Forelimb muscle (tissue), 1 donor: ENCODE data around the gene ARHGAP26. TPM values are rescaled to one million over a fixed set of nuclear protein-coding genes. Genes with fewer than 3 reads are reported as not detected.
"Not testable (repeated sequence)": the region's sequence is repeated elsewhere in the genome, so short reads cannot be mapped to it uniquely, and the experiment has no call there.

Experiments
- DNase-seq: peaks from one replicate; pipeline ENCODE4 v3.0.0-alpha.2; 2013; ENCODE audit warnings: low read depth
- polyA plus RNA-seq: library from polyadenylated mRNA; unstranded; fragments of 120-200 nt; gene quantifications from one replicate; pipeline ENCODE4 v1.2.1, GENCODE V29; 2013; ENCODE audit not compliant: insufficient read length

Gene ARHGAP26
- polyA plus RNA-seq, 1 donor = 11.9 TPM

DNA sequence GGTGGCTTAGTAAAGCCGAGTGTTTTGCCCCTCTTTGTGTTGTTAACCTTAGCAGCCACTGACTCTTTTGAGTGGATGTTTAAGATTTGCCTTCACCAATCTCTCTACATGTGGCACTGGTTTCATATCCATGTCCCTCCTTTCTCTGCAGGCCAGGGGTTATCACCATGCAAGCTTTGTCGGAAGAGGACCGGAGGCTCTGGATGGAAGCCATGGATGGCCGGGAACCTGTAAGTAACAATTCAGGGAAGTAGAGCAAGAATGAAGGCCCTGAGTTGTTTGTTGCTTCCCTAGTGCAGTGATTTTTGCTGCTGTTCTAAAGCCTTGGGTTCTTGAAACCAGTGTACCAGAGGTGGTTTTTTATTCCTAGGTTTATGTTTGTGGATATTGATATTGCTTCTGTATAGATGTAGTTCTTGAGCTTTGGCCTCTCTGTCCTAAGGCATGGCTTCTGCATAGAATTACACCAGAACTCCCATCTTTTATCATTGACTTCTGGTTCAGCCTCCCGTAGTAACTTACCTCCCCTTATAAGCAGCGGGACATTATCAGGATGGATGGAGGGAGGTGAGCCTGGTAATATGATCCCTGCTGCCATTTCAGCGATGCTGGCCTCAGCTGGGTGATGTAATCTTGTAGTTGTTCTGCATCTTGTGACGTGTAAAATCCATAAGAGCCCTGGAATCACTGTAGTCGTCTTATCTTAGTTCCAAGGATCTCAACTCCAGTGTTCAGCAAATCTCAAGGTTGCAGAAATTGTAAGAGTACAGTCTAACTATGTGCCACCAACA is 161.9 kb downstream of the ARHGAP26 start:
- DNase-seq = no peak

DNA sequence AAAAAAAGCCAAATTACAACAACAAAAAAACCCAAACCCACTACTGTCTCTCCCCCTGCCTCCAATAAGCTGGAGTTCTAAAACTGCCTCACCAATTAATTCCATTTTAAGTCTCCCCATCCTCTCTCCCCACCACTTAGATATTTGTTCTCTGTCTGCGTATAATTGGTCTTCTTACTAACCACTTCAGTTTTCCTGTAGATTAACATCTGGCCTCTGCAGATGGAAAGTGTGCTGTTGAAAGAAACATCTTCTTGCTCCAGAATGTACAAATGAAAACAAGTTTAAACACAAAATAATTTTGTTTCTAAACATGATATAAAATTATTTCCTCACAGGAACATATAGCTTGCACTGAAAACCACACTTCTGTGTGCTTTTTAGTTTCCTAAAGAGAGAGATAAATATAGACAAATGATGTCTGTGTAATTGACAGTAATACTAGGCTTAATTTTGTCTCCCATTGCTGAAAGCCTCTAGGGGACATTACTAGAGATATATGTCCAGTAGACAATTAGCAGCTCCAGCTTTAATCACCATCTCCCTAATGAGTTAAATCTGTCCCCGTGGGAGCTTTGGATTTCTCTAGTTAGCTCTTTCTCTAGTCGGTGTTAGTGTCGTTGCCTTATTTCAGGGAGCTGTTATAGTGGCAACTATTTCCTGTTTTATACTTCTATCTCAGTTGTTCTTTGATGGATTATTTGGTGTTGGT is 164.0 kb downstream of the ARHGAP26 start:
- DNase-seq = no peak

DNA sequence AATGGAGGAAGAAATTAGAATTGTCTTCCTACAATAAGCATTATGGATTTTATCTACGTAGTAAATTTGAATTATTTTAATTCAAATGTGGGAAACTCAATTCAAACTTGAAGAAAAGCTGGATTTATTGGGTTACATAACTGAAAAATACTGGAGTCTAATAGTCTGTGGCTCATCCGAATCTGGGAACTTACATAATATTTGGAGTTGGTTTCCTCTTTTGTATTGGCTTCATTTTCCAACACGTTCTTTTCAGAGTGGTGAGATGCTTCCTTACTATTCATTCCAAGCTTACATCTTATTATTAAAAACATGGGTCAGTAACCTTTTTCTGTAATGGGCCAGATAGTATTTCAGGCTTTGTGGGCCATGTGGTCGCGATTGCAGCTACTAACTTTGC is 164.8 kb downstream of the ARHGAP26 start:
- DNase-seq = no peak

DNA sequence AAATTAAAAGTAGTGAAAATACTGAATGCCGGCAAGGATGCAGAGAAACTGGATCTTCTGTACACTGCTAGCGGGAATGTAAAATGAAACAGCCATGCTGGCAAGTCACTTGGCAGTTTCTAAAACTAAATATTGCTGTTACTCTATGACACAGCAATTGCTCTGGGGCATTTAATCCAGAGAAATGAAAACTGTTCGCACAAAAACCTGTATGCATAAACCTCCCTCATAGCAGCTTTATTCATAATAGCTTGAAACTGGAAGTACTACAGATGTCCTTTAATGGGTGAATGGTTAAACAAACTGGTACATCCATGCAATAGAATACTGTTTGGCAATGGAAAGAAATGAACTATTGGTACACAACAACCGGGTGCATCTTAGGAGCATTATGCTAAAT is 167.2 kb downstream of the ARHGAP26 start:
- DNase-seq = no peak

DNA sequence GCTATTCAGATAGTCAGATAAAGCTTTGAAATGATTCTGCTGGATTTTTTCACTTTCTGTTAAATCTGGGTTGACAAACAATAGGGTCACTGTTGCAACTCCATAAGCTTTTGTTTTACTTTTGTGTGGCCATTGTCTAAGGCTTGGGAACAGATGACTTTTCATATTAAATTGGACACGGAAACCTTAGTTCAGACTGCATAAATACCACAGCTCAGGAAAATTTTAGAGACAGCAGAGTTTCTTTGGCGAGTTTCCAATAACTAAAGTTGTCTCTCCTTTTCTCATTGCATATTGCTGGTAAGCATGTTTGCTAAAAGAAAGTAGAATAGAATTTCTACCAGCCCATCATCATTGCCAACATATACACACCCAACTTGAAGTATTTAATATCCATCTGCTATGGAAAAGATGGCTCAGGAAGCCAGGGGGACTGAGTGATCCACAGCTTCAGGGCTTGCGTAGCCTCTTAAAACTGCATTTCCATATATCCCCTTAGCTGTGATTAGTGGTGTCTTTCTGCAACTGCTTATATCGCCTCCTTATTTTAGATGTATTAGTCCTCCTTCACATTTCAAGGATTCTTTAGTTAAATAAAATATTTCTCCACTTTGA is 168.2 kb downstream of the ARHGAP26 start:
- peak; percentile 16 for DNase-seq

DNA sequence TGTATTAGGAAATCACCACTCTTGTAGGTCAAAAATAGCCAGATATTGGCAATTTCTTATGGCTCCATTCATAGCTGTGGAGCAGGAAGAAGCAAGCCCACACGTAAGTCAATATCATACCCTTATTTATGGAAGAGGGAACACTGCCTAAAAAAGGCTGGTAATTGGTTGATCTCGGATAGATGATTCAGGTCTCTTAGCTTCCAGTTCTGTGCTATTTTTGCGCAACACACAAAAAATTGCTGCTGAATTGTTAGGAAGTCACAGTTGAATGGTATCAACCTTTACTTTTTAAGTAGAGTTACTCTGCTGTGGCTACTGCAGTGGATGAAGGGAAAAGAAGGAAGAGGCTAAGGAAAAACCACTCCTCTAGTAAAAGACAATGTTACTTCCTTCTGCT is 168.8 kb downstream of the ARHGAP26 start:
- DNase-seq = no peak

DNA sequence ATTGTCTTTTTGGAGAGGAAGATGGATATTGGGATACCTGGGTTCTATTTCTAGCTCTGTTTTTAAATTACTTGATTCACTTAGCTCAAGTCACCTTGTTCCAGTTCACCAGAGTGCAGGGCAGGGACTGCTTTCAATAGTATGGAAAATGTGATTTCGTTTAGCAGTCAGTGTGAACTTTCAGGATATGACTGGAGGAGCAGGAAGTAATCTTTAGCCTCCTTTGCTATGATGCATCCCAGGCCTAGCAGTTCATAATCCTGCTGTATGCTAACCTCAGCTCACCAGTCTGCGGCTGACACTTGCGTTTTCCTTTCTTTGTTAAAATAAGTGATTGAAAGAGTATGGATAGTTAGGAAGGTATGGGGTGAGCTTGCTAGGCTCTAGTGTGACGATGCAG is 169.7 kb downstream of the ARHGAP26 start:
- no peak for DNase-seq

DNA sequence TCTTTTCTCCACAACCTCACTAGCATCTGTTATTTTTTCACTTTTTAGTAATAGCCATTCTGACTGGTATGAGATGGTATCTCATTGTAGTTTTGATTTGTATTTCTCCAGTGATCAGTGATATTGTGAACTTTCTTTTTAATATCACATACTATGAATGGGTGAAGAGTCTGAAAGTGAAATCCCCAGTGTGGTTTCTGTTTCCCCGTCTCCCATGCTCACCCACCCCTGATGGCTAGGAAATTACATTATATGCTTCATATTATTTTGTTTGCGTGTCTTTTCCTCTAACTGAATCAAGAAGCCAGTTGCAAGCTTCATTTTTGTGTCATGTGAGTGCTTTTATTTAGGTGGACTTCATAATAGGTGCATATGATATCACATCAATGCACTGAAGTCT is 171.1 kb downstream of the ARHGAP26 start:
- DNase-seq = no peak

DNA sequence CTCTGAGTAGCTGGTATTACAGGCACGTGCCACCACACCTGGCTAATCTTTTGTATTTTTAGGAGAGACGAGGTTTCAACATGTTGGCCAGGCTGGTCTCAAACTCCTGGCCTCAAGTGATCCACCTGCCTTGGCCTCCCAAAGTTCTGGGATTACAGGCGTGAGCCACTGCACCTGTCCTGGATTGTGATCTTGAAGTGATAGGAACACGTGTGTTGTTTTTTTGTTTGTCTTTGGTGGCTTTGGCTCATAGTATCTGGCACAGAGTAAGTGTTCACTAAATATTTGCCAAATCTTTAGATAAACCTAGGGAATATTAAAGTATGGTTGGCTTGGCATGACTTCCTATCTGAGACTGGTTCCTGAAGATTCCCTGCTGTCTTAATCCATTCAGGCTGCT is 172.7 kb downstream of the ARHGAP26 start:
- DNase-seq = no peak

DNA sequence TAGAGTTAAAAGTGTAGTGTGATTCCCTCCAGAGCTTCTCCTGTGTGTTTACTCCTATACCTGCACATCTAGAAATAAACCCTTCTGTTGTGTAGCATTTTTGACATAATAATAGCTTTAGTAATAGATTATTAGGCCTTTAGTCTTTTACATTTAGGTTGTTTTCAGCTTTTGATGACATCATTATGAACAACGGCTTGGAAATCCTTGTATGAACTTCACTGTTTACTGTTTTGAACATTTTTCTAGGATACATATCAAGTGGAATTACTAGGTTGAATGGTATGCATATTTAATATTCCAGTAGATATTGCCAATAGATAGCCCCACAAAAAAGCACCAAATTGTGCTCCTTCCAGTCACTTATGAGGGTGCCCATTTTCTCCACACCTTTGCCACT is 174.0 kb downstream of the ARHGAP26 start:
- no peak for DNase-seq

DNA sequence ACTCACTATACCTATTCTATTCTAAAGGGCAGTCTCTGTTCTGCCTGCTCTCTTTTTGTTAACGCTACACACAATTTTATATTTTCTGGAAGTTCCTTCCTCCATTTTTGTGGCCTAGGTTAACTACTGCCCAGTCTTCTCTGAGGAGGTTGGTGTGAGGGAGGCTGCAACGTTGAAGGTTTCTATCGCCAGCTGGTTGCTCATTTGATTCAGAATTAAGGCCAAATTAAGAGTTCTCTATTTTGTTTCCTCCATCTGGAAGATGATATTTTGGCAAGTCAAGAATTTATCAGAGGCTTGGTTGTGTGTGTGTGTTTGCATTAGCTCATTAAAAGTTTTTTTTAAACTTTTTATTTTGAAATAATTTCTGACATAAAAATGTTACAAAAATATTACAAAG is 175.1 kb downstream of the ARHGAP26 start:
- no peak for DNase-seq

DNA sequence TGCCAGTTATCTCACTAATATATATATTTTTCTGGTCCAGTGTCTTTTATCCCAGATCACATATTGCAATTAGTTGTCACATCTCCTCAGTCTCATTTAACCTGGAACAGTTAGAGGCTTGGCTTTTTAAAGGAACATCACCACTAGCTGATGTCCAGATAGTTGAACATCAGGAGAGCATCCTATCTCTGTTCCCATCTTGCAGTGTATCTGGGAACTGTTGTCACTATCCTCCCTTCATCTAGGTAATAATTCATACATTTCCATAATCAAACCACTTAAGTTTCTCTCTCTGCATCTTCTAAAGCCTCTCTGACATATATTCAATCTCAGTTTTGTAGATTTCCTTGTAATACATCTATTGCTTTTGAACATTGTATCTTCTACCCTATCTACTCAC is 175.7 kb downstream of the ARHGAP26 start:
- DNase-seq = no peak

DNA sequence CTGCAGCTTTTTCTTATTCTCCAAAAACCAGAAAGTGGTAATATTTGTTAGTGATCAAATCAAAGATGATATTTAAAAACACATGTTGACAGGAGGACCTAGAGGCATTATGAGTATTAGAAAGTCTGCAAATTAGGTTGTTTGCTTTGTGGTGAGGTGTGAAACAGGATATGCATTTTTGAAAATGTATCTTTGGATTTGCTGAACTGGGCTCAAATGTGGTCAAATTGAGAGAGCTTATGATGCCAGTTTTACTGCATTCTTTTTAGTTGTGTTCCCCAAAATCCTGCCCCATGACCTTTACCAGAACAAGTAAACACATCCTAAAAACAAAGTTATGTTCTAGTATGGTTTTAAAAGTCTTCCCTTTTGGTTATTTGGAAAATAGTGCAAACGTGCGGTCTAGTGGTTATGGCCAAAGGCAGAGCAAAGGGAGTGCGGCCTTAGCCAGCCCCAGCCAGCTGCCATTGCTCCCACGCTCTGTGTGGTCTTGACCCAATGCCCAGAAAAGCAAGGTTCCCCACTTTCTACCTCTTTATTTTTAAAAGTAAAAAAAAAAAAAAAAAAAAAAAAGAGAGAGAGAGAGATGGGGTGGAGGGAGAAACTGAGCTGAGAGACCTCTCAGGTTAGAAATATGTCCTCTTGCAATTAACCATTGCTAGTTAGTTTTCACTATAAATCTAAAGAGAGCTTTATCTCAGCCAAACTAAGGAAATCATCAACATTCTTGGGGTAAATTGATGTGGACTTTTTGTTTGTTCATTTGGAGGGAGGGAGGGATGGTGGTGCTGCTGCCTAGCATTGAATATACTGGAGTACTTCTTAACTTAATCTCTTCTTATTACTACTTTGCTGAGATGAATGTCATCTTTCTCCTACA is 176.6 kb downstream of the ARHGAP26 start:
- no peak for DNase-seq

DNA sequence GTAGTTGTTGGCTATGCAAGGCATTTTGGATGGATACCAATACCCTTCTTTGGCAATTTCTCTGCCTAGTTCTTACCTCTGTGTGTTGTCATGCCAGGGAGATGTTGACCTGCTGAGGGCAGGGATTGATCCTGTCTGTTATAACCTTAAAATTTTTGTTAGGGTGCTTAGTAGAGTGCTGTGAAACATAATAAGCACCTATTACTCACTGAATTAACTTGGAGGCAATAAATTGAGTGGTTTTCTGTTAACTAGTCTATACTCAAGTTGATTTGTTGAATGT is 177.2 kb downstream of the ARHGAP26 start:
- no peak for DNase-seq

DNA sequence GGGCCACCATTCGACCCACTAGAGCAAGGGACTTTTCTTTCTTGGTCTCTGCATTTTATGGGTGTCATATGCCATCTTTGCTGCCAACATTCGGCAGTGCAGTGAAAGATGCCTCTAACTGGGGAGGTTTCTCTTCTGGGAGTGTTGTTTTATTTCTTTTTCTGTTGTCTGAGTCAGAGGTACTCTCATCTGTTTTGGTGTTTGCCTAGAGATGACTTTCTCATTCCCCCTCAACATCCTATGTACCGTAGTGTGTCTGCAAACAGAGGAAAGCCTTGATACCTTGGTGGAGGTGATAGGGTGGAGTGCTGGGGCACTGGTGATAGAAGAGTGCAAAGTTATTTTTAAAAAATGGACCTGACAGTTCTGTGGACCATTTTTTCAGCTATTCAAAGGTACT is 182.1 kb downstream of the ARHGAP26 start:
- no peak for DNase-seq

DNA sequence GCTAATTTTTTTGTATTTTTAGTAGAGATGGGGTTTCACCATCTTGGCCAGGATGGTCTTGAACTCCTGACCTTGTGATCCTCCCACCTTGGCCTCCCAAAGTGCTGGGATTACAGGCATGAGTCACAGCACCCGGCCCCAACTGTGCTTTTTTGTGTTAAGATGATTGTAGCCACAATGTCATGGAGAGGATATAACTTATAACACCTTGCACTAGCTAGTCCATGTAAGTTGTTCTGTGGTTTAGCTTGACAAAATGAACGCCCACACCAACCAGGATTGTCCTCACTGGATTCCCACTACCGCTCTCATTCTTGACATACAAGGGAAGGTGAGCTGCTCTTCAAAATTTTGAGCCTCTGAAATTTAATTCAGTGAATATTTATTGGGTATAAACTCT is 182.7 kb downstream of the ARHGAP26 start:
- not testable (repeated sequence) for DNase-seq

DNA sequence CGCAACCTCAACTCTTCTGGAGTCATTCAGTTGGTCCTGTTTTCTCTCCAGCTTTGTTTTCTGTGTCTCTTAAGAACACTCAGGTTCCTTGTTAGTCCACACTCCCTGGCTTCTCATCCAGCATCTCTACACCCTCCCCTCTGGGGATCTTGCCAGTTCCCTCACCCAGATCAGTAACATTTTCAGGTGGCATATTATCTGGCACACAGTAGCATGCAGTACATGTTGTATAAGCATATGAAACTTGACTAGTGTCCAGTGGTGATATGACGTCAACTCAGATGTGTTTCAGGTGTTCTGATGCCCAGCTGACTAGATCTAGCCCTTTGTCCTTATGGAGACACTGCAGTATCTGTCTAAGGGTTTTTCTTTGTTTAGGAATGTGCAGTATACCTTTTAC is 184.3 kb downstream of the ARHGAP26 start:
- no peak for DNase-seq

DNA sequence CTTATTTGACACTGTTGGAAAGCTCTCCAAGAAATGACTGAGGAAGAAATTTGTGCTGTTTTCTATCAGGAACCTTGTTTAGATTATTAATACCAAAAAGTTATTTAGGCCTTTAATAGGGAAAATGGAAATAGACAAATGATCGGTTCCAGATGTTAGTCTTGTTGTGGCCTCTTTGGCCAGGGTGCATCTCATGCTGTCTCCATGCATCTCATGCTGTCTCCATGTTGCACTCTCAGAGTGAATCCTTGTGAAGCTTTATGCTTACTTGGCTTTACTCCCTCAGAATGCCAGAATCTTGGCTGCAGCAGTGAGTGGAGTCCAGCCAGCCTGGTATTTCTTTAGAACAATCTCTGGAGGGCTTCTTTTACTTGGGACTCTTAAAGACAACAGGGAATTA is 185.5 kb downstream of the ARHGAP26 start:
- no peak for DNase-seq

DNA sequence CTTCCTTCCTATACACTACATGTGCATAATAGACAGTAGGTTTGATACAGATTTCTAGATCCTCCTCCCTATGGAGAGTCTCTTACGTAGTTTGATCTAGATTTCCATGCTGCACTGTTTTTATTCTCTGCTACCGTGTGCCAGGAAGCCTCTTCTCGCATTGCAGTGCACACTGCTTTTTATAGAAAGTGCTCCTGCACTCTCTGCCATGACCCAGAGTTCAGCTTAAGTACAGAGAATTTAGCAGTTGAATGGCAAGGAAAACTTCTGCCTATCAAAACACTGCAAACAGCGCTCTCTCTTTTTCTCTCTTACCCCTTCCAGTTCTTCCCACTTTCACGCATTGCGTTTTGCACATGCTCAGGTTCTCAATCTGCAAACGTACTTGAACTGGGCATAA is 187.4 kb downstream of the ARHGAP26 start:
- DNase-seq = no peak

DNA sequence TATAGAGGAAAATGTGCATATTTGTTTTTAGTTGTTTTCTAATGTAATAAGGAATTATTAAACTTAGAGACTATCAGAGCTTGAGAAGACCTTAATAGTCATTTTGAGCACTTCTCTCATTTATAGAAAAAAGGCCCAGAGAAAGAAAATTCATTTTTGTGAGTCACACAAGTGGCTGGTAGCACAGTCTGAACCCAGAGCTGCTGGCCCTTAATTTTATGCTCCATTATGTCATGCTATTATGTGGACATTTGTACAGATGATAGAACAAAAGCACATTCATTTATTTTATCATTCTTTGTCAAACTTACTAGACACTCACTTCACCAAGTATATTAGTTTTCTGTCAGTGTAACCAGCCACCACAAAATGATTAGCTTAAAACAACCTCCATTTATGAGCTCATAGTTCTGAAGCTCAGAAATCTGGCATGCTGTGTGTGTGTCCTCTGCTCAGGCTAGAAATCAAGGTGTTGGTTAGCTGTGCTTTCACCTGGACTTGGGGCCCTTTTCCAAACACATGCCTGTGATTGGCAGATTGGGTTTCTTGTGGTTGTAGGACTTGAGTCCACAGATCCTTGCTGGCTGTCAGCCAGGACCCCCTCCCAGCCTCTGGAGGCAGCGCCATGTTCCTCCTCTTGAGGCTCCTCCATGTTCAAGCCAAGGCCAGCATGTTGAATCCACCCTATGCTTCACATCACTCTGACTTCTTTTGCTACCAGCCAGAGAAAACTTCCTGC is 188.9 kb downstream of the ARHGAP26 start:
- no peak for DNase-seq
